GM21723 (cell line): ENCODE data around the gene PRKAG2.

Experiments
- ATAC-seq: cut with Tn5 transposase; IDR thresholded peaks from one replicate; pipeline ENCODE4 v1.9.1; 2021; ENCODE audit warnings: mild to moderate bottlenecking, moderate library complexity; ENCODE audit not compliant: unreplicated experiment

Gene PRKAG2

GRCh38 chr7:151511270-151511669, 365.6 kb downstream of the PRKAG2 start:
- ATAC-seq: no peak

GRCh38 chr7:151509670-151510333, 367.1 kb downstream of the PRKAG2 start:
- ATAC-seq: no peak

- no peak for ATAC-seq
Observed at GRCh38 chr7:151508991-151509390, 367.9 kb downstream of the PRKAG2 start.

- no peak for ATAC-seq
Observed at GRCh38 chr7:151507806-151508205, 369.1 kb downstream of the PRKAG2 start.

- no peak for ATAC-seq
Observed at GRCh38 chr7:151506901-151507382, 370.0 kb downstream of the PRKAG2 start.
